IgD-negative memory B cell (primary cell): ENCODE data around the gene ARMH3. TPM values are rescaled to one million over a fixed set of nuclear protein-coding genes. Genes with fewer than 3 reads are reported as not detected.

Source experiments
- H3K27ac Mint-ChIP-seq, 3 donors: one replicate each; pipeline ENCODE4 v1.8.0; 2020 to 2022; ENCODE audit warnings: mild to moderate bottlenecking in 3 of 3, mixed read lengths in 3 of 3, moderate library complexity in 1 of 3
- H3K27me3 Mint-ChIP-seq: one replicate; pipeline ENCODE4 v1.8.0; 2021; ENCODE audit warnings: mixed read lengths
- H3K36me3 Mint-ChIP-seq: one replicate; pipeline ENCODE4 v1.8.0; 2020; ENCODE audit warnings: mild to moderate bottlenecking, mixed read lengths
- H3K4me1 Mint-ChIP-seq, 3 donors: one replicate each; pipeline ENCODE4 v1.8.0; 2020 to 2022; ENCODE audit warnings: mixed read lengths in 3 of 3, mild to moderate bottlenecking in 1 of 3
- H3K4me3 Mint-ChIP-seq, 4 donors: one replicate each; pipeline ENCODE4 v1.8.0; 2020 to 2022; ENCODE audit warnings: mild to moderate bottlenecking in 4 of 4, mixed read lengths in 4 of 4, moderate library complexity in 3 of 4
- H3K9me3 Mint-ChIP-seq, 3 donors: one replicate each; pipeline ENCODE4 v1.8.0; 2020 to 2021; ENCODE audit warnings: mixed read lengths in 3 of 3, mild to moderate bottlenecking in 1 of 3
- polyA plus RNA-seq: library from polyadenylated mRNA; unstranded; fragments of 300-500 nt; fragmentation: Illumina TruSeq; gene quantifications from one replicate; pipeline ENCODE4 v1.2.3, GENCODE V29; 2021

The ARMH3 gene
- polyA plus RNA-seq, 1 donor from 2014 or later = 39.3 TPM

GRCh38 chr10:101841826-101842225 is 214.1 kb downstream of the ARMH3 start:
- no peaks in the 10 kb centered on the region for H3K9me3 Mint-ChIP-seq
- peak overlapping the region; percentile 68 to 97 (median 91) for H3K4me3 Mint-ChIP-seq
- H3K27ac Mint-ChIP-seq = peak overlapping the region; percentile 27 to 71 (median 31)
- peaks cover 24 to 45% (median 37%) of the 10 kb centered on the region in 3 donors for H3K4me1 Mint-ChIP-seq
- H3K36me3 Mint-ChIP-seq = no peaks in the 10 kb centered on the region
- peaks cover 3% of the 10 kb centered on the region for H3K27me3 Mint-ChIP-seq

DNA sequence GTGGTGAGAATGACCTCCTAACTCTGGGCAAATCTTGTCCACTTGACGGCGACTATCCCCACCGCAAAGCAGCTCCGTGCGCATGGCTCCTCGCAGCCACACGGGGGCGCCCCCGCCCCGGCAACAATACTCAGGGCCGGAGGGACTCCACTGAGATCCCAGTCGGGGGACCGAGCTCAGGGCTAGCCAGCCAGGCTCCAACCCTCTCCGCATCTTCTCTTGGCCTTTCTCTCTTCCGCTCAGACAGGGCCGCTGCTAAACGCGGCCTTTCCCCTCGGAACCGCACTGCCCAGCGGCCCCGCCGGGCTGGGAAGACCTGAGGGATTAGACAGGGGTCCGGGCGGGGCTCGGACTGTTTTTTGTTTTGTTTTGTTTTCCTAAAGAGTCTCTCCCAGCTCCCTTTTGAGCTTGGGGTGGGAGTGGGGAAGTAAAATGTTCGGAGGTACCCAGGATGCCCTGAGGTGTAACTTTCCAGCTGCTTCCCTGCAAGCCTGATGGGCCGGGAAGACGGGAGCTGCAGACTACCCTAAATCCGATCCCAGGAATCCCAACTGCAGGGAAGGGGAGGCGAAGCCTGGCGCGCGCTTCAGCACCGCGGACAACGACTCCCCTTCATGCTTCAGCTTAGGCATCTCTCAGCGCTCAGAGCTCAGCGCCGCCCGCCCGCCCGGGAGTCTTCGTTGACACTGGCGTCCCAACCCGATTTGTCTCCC is 215.1 kb downstream of the ARMH3 start:
- Mint-ChIP-seq H3K27ac (peak overlapping the region; percentile 27 to 84 (median 55)), H3K4me1 (peaks cover 26 to 47% (median 38%) of the 10 kb centered on the region in 3 donors), H3K9me3 (no peaks in the 10 kb centered on the region), H3K36me3 (no peaks in the 10 kb centered on the region), H3K27me3 (peaks cover 3% of the 10 kb centered on the region), H3K4me3 (peak overlapping the region; percentile 68 to 97 (median 91))

DNA sequence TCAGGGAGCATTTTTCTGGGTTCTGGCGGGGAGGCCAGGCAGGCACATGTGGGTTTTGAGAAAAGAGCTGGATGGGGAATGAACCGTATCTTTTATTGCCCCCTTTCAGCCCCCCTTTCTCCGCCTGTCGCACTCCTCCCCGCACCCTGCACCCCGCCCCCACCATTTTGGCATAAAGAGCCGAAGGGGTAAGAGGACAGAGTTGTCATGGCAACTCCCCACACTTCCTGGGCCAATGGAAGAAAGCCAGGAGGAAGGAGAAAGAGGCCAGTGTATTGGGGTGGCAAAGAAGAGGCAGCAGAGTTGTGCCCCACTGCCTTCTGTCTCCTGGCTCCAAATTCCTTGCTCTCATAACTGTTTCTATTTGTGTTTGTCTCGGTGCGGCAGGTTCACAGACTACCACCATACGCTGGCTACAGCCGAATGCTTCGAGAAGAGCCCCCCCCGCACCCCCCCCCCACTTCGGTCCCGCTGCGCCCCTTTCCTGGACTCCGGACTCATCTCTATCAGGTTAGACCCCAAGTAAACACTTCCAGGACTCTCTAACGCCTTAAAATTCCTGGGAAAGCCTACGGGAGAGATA is 215.8 kb downstream of the ARMH3 start:
- Mint-ChIP-seq H3K36me3 (no peaks in the 10 kb centered on the region), H3K4me3 (peak overlapping the region; percentile 68 to 97 (median 91)), H3K27ac (peak overlapping the region in 2 of 3 donors; percentile 27 to 84), H3K4me1 (peaks cover 29 to 50% (median 40%) of the 10 kb centered on the region in 3 donors), H3K27me3 (peaks cover 3% of the 10 kb centered on the region), H3K9me3 (no peaks in the 10 kb centered on the region)

- H3K27ac Mint-ChIP-seq = peak overlapping the region in 2 of 3 donors; percentile 69 to 80
- H3K9me3 Mint-ChIP-seq = no peaks in the 10 kb centered on the region
- peaks cover 34 to 54% (median 41%) of the 10 kb centered on the region in 3 donors for H3K4me1 Mint-ChIP-seq
- peak overlapping the region; percentile 52 to 92 (median 78) for H3K4me3 Mint-ChIP-seq
- peaks cover 3% of the 10 kb centered on the region for H3K27me3 Mint-ChIP-seq
- no peaks in the 10 kb centered on the region for H3K36me3 Mint-ChIP-seq
Observed at GRCh38 chr10:101839416-101840063, 216.4 kb downstream of the ARMH3 start.

DNA sequence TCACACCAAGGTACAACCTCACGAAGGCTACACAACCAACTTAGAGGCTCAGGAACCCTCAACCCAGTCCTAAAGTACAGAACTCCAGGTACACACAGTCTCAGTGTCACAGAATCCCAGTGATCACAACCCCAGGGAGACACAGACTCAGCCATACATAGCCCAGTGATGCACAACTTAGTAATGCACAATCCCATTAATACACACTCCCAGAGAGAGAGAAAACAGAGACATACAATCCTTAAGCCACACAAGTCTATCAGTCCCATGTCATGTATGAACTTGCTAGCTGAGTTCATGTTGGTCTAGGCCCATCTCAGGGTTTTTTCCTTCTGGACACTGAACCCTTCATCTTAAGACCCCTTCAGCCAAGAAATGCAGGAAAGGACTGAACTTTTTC is 217.0 kb downstream of the ARMH3 start:
- Mint-ChIP-seq H3K4me1 (peaks cover 29 to 49% (median 37%) of the 10 kb centered on the region in 3 donors), H3K36me3 (no peaks in the 10 kb centered on the region), H3K4me3 (peak overlapping the region; percentile 36 to 92 (median 70)), H3K9me3 (no peaks in the 10 kb centered on the region), H3K27ac (peak overlapping the region in 1 of 3 donors; percentile 69), H3K27me3 (peaks cover 3% of the 10 kb centered on the region)

- H3K4me1 Mint-ChIP-seq = peaks cover 29 to 50% (median 36%) of the 10 kb centered on the region in 3 donors
- H3K27me3 Mint-ChIP-seq = peaks cover 3% of the 10 kb centered on the region
- H3K4me3 Mint-ChIP-seq = peak overlapping the region in 2 of 4 donors; percentile 52 to 60
- no peaks in the 10 kb centered on the region for H3K9me3 Mint-ChIP-seq
- no peaks in the 10 kb centered on the region for H3K36me3 Mint-ChIP-seq
- peak overlapping the region in 1 of 3 donors; percentile 69 for H3K27ac Mint-ChIP-seq
Observed at GRCh38 chr10:101838416-101838970, 217.5 kb downstream of the ARMH3 start.

DNA sequence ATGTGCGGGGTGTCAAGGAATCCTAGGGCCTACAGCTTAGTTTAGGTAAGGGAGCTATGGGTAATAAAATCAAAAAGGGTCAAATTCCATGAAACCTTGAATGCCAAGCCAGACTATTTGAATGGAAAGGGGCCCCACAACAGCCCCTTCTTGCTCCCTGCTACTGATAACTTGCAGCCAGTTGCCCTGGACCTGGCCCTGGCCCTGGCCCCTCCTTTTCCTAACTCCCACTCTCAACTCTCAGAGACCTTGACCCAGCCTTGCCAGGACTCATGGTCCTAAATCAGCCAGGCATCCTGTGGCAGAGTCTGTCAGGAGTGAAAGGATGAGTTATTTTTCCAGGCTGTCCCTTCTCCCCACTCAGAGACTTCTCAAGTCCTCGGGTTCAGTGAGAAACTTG is 218.2 kb downstream of the ARMH3 start:
- Mint-ChIP-seq H3K4me3 (no peak overlapping the region), H3K4me1 (peaks cover 26 to 51% (median 34%) of the 10 kb centered on the region in 3 donors)

GRCh38 chr10:101835362-101835761 is 220.6 kb downstream of the ARMH3 start:
- peak overlapping the region in 2 of 3 donors; percentile 40 to 84 for H3K27ac Mint-ChIP-seq
- peak overlapping the region in 1 of 4 donors; percentile 19 for H3K4me3 Mint-ChIP-seq
- no peaks in the 10 kb centered on the region for H3K9me3 Mint-ChIP-seq
- peaks cover 10 to 48% (median 36%) of the 10 kb centered on the region in 3 donors for H3K4me1 Mint-ChIP-seq
- no peaks in the 10 kb centered on the region for H3K27me3 Mint-ChIP-seq
- H3K36me3 Mint-ChIP-seq = no peaks in the 10 kb centered on the region

More for the DNA sequence above, 218.2 kb downstream of the ARMH3 start:
- Mint-ChIP-seq H3K36me3 (no peaks in the 10 kb centered on the region), H3K27me3 (peaks cover 3% of the 10 kb centered on the region), H3K27ac (no peak overlapping the region), H3K9me3 (no peaks in the 10 kb centered on the region)

- Mint-ChIP-seq H3K9me3 (no peaks in the 10 kb centered on the region), H3K27ac (peak overlapping the region in 2 of 3 donors; percentile 12 to 59), H3K4me3 (peak overlapping the region in 2 of 4 donors; percentile 54 to 56), H3K36me3 (no peaks in the 10 kb centered on the region), H3K4me1 (peaks cover 10 to 50% (median 34%) of the 10 kb centered on the region in 3 donors), H3K27me3 (no peaks in the 10 kb centered on the region)
Observed at GRCh38 chr10:101834341-101834740, 221.6 kb downstream of the ARMH3 start.

DNA sequence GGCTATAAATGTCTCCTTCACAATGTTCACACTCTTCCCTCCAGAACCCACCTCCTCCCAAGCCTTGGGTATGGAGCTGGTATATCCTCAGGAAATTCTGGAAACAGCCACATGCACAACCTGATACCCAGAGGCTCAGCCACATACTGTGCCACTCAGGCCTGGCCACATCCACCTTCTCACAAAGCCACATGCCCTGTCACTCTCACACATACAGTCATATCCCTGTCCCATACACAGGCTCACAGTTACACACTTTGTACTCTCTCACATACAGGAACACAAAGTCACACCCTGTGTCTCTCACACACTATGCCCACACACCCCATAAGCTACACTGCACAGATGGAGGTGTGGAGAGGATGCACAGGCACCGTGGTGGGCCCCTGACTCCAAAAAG is 222.5 kb downstream of the ARMH3 start:
- Mint-ChIP-seq H3K36me3 (peaks cover 2% of the 10 kb centered on the region), H3K4me1 (peaks cover 10 to 43% (median 32%) of the 10 kb centered on the region in 3 donors), H3K27ac (peak overlapping the region; percentile 53 to 91 (median 81)), H3K9me3 (no peaks in the 10 kb centered on the region), H3K27me3 (no peaks in the 10 kb centered on the region), H3K4me3 (peak overlapping the region in 3 of 4 donors; percentile 25 to 73 (median 28))

GRCh38 chr10:101832325-101832771 is 223.6 kb downstream of the ARMH3 start:
- H3K4me3 Mint-ChIP-seq = no peak overlapping the region
- peaks cover 10 to 39% (median 30%) of the 10 kb centered on the region in 3 donors for H3K4me1 Mint-ChIP-seq
- peaks cover 2% of the 10 kb centered on the region for H3K36me3 Mint-ChIP-seq
- no peaks in the 10 kb centered on the region for H3K9me3 Mint-ChIP-seq
- peak overlapping the region in 2 of 3 donors; percentile 94 to 99 for H3K27ac Mint-ChIP-seq
- H3K27me3 Mint-ChIP-seq = no peaks in the 10 kb centered on the region

DNA sequence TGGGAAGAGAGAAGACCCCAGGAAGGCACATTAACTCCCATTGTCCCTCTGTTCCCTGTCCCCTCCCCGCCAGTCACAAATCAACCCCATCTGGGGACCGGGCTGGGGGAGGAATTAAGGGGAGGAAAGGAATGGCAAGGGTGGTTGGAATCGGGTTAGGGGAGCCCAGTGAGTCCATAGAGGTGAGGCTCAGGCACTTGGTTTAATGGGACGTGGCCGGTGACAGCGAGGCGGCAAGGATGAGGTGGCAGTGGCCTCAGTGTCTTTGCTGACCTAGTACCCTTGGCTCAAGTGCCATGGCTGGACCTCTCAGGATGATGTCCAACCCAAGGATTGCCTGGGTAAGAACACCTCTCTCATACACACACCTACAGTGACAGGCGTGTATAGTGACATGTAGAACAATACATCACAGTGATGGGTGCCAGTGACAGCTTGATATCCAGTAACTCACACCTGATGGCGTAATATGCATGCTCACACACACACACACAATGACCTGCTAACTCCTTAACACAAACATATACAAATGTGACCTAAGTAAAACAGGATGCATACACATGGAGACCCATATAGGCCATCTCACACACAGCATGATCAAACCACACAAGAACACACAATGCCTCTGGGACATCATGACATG is 224.7 kb downstream of the ARMH3 start:
- no peaks in the 10 kb centered on the region for H3K27me3 Mint-ChIP-seq
- peak overlapping the region; percentile 94 to 99 (median 98) for H3K27ac Mint-ChIP-seq
- H3K9me3 Mint-ChIP-seq = no peaks in the 10 kb centered on the region
- peaks cover 12 to 40% (median 30%) of the 10 kb centered on the region in 3 donors for H3K4me1 Mint-ChIP-seq
- peaks cover 2% of the 10 kb centered on the region for H3K36me3 Mint-ChIP-seq
- H3K4me3 Mint-ChIP-seq = peak overlapping the region; percentile 76 to 94 (median 89)

- peaks cover 7% of the 10 kb centered on the region for H3K36me3 Mint-ChIP-seq
- H3K4me3 Mint-ChIP-seq = peak overlapping the region; percentile 76 to 94 (median 89)
- H3K9me3 Mint-ChIP-seq = no peaks in the 10 kb centered on the region
Observed at GRCh38 chr10:101830322-101831168, 225.4 kb downstream of the ARMH3 start.

More at GRCh38 chr10:101830322-101831168, 225.4 kb downstream of the ARMH3 start:
- peaks cover 9 to 36% (median 25%) of the 10 kb centered on the region in 3 donors for H3K4me1 Mint-ChIP-seq
- H3K27ac Mint-ChIP-seq = peak overlapping the region; percentile 94 to 99 (median 98)
- H3K27me3 Mint-ChIP-seq = no peaks in the 10 kb centered on the region
